Thoracic aorta (tissue), 2 donors: ENCODE data around the gene SGIP1. TPM values are rescaled to one million over a fixed set of nuclear protein-coding genes. Genes with fewer than 3 reads are reported as not detected.

Experiments
- ATAC-seq: fragments of 150-250 bp; one replicate; pipeline ENCODE4 v1.8.0; 2017; ENCODE audit warnings: low read depth; ENCODE audit not compliant: insufficient number of reproducible peaks, low FRiP score
- DNase-seq: peaks from one replicate; pipeline ENCODE4 v3.0.0-alpha.2; 2020; ENCODE audit warnings: low spot score
- H3K27ac ChIP-seq, 2 donors: fragments of 200-600 bp; sonication (generic); 1 replicate in 1 of 2; 2 replicates in 1 of 2; pipeline ENCODE4 v1.5.1; 2016; ENCODE audit warnings: mild to moderate bottlenecking in 2 of 2, moderate library complexity in 2 of 2
- H3K27me3 ChIP-seq: fragments of 200-600 bp; sonication (generic); replicated peaks from 2 replicates; pipeline ENCODE4 v1.6.0; 2016; ENCODE audit warnings: mild to moderate bottlenecking; ENCODE audit not compliant: insufficient read depth
- H3K36me3 ChIP-seq: fragments of 200-600 bp; sonication (generic); one replicate; pipeline ENCODE4 v1.5.1; 2016
- H3K4me1 ChIP-seq, 2 donors: fragments of 200-600 bp; sonication (generic); 1 replicate in 1 of 2; 2 replicates in 1 of 2; pipeline versions ENCODE4 v1.5.1 to v1.6.0; 2016; ENCODE audit warnings: low read depth in 2 of 2, mild to moderate bottlenecking in 1 of 2; ENCODE audit not compliant: control insufficient read depth in 1 of 2
- H3K4me3 ChIP-seq: fragments of 200-600 bp; sonication (generic); 2 replicates; pipeline ENCODE4 v1.5.1; 2016; ENCODE audit warnings: mild to moderate bottlenecking
- H3K9me3 ChIP-seq: fragments of 200-600 bp; sonication (generic); 2 replicates; pipeline ENCODE4 v1.5.1; 2016
- CTCF ChIP-seq: fragments of 200-600 bp; sonication (generic); IDR thresholded peaks from one replicate; pipeline ENCODE4 v1.5.1; 2019; ENCODE audit warnings: antibody characterized with exemption
- total RNA-seq, 2 donors: library from RNA; depleted of rRNA; stranded (reverse); fragments of >200 nt; gene quantifications; one replicate each; pipeline versions ENCODE4 v1.1.0 to v1.2.3, GENCODE V29; 2016

The SGIP1 gene
- total RNA-seq, 2 donors from 2014 or later: 47.4 to 116 TPM

GRCh38 chr1:66563941-66564630 is 30.1 kb downstream of the SGIP1 start:
- Histone ChIP-seq H3K36me3 (no peaks in the 10 kb centered on the region), H3K9me3 (no peaks in the 10 kb centered on the region), H3K27ac (peak overlapping the region; percentile 5 to 64), H3K4me1 (peaks cover 19 to 44% of the 10 kb centered on the region in 2 donors), H3K27me3 (no peaks in the 10 kb centered on the region), H3K4me3 (peak overlapping the region; percentile 34)
- DNase-seq (no peak), ATAC-seq (peak; percentile 58)
- no peak for TF ChIP-seq CTCF

GRCh38 chr1:66570196-66570595 is 36.2 kb downstream of the SGIP1 start:
- no peaks in the 10 kb centered on the region for H3K36me3 ChIP-seq

GRCh38 chr1:66571789-66572188 is 37.8 kb downstream of the SGIP1 start:
- Histone ChIP-seq H3K36me3 (no peaks in the 10 kb centered on the region), H3K27ac (peak overlapping the region in 1 of 2 donors; percentile 6), H3K27me3 (no peaks in the 10 kb centered on the region), H3K9me3 (no peaks in the 10 kb centered on the region), H3K4me3 (no peak overlapping the region), H3K4me1 (peaks cover 10 to 59% of the 10 kb centered on the region in 2 donors)
- ATAC-seq (no peak), DNase-seq (no peak)
- TF ChIP-seq CTCF: no peak

More at GRCh38 chr1:66570196-66570595, 36.2 kb downstream of the SGIP1 start:
- H3K27ac ChIP-seq: peak overlapping the region in 1 of 2 donors; percentile 20
- no peak for DNase-seq
- H3K4me1 ChIP-seq: peaks cover 5 to 44% of the 10 kb centered on the region in 2 donors
- ATAC-seq: no peak
- H3K9me3 ChIP-seq: no peaks in the 10 kb centered on the region
- no peak for TF ChIP-seq CTCF
- H3K27me3 ChIP-seq: no peaks in the 10 kb centered on the region
- no peak overlapping the region for H3K4me3 ChIP-seq

GRCh38 chr1:66575739-66576138 is 41.8 kb downstream of the SGIP1 start:
- Histone ChIP-seq H3K4me3 (no peak overlapping the region), H3K27ac (no peak overlapping the region), H3K4me1 (peaks cover 19 to 63% of the 10 kb centered on the region in 2 donors), H3K9me3 (no peaks in the 10 kb centered on the region), H3K27me3 (no peaks in the 10 kb centered on the region), H3K36me3 (no peaks in the 10 kb centered on the region)
- ATAC-seq (peak; percentile 25), DNase-seq (no peak)
- no peak for TF ChIP-seq CTCF

GRCh38 chr1:66576645-66577044 is 42.7 kb downstream of the SGIP1 start:
- no peak for ATAC-seq
- no peak for TF ChIP-seq CTCF
- H3K36me3 ChIP-seq: no peaks in the 10 kb centered on the region
- H3K4me3 ChIP-seq: no peak overlapping the region
- H3K4me1 ChIP-seq: peaks cover 19 to 54% of the 10 kb centered on the region in 2 donors
- peak overlapping the region in 1 of 2 donors; percentile 48 for H3K27ac ChIP-seq
- no peaks in the 10 kb centered on the region for H3K27me3 ChIP-seq
- no peak for DNase-seq
- no peaks in the 10 kb centered on the region for H3K9me3 ChIP-seq
